Middle frontal gyrus (tissue), 1 donor: ENCODE results near the gene TBCC.

Source experiments
- DNase-seq: peaks from one replicate; pipeline ENCODE4 v3.0.0-alpha.2; 2015; ENCODE audit warnings: low spot score; ENCODE audit errors: extremely low spot score

Gene TBCC

GRCh38 chr6:42697268-42697655 lies 48.6 kb downstream of the TBCC start:
- no peak for DNase-seq

DNA sequence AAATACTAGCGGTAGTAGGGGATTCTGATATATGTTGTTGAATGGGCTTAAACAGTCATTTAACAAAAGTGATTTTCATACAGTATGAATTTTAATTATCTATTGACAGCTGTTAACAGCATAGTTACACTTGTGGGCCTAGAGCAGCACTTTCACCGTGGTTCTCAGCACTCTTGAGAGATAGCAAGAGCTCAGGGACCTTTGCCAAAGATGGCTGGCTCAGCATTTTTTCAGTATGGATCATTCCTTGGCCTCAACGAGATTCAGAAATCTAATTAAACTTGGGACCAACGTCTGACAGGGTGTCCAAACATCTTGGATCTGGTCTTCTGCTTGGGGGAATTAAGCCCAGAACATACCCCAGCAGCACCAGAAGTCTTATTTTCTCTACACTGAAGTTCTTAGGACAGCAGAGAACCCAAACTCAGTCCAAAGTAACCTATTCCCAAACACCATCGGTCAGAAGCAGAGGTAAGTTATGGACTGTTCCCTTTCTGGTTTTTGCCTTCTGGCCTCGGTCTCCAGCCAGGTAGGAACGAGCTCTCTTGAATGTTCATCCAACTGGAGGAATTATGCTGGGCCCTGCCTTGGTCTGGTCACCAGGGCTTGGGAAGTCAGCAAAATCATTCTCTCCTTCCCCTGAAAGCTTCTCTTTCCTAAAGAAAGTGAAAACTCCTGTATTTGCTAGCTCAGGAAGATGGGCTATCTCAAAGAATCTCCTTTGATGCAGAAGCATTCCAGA lies 49.2 kb downstream of the TBCC start:
- DNase-seq = no peak

- DNase-seq = no peak
Observed at GRCh38 chr6:42694586-42694985, 51.3 kb downstream of the TBCC start.
